GM18861 (cell line): ENCODE data around the gene MSX2.

Experiments
- ATAC-seq: cut with Tn5 transposase; IDR thresholded peaks from one replicate; pipeline ENCODE4 v1.9.1; 2021; ENCODE audit not compliant: unreplicated experiment

Gene MSX2

DNA sequence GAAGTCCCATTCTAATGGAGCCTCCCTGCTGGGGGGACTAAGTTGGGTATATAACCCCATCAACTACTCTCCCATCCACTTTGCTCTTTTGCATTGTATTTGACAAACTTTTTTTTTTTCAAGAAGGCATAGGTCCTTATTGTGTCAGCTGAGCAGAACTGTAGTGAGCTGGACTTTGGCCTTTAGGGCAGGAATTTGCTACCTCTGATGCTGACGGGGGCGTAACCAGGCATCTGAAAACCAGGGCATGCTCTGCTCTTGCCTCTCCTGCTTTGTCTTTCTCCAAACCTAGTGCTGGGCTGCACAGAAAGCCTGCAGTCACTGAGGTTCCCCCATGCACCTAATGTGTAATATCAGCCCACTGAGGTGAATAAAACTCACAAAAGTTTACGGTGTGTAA is 49.0 kb downstream of the MSX2 start:
- ATAC-seq: no peak

DNA sequence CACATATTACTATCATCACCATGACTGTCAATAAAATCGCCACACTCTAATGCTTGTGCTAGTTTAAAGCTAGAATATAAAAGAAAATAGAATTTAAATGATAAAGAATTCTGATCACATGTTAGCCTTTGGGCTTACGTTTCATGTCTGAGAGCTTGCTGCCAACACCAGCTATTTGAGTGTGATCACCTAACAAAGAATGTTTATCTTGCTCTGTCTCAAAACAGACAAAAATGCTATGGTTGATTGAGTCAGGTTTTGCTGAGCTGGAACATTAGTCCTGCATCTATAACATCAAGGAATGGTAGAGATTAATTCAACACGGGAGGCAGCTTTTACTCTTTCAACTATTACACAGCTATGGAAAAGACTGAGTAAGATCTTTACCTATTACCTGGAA is 50.7 kb downstream of the MSX2 start:
- ATAC-seq: no peak

DNA sequence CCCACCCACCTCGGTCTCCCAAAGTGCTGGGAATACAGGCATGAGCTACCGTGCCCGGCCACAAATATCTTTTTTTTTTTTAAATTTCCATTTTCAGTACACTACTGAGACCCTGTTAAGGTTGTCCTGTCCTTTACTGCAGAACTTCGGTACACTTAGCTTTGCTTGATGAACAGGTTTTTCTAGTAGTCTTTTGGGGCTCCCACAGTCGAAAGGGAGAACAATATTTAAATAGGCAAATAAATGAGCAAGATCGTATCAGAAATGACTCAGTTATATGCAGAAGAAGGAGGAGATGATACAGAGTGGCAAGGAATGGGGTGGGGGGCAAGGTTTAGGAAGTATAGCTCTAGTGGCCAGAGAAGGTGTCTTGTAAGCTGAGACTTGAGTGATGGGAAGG is 52.7 kb downstream of the MSX2 start:
- ATAC-seq: no peak

DNA sequence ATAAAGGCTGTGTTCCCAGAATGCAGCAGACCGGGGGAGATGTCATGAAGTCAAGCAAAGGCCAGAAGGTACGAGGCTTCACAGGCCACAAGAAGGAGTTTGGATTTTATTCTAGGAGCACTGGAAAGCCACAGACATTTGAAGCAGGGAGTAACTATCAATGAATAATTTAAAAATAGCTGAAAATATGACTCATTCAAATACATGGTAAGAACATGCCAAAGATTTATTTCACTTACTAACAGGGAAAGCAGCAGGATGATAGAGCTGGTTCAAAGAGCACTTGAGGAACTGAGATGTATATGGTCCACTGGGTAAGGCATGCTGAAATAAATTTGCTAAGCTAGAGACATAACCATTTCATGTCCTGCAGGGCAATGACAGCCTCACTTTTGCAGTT is 53.2 kb downstream of the MSX2 start:
- no peak for ATAC-seq
